CD4-positive, alpha-beta T cell treated with Interleukin-1 beta for 1 hour (primary cell): ENCODE data around the gene ADAM11.
"Not testable (repeated sequence)": the region's sequence is repeated elsewhere in the genome, so short reads cannot be mapped to it uniquely, and the experiment has no call there.

Source experiments
- DNase-seq, 2 donors: peaks; one replicate each; pipeline ENCODE4 v3.0.0-alpha.2; 2020 to 2022

Gene ADAM11

GRCh38 chr17:44758414-44759085 lies at the start of gene ADAM11:
ADAM11 (plus strand) TSS chr17:44758988; CDS start chr17:44759200, 212 bp downstream.
- DNase-seq, result no peak

- DNase-seq, result no peak
These were observed 39.3 kb upstream of the ADAM11 start for GRCh38 chr17:44719444-44719843.

- no peak for DNase-seq
These were observed 36.5 kb upstream of the ADAM11 start for GRCh38 chr17:44722254-44722653.

- not testable (repeated sequence) for DNase-seq
These were observed 32.7 kb upstream of the ADAM11 start for GRCh38 chr17:44726121-44726520.

- DNase-seq, result no peak
These were observed 25.0 kb upstream of the ADAM11 start for GRCh38 chr17:44733753-44734152.

GRCh38 chr17:44734272-44734671 lies 24.5 kb upstream of the ADAM11 start:
- DNase-seq, result no peak

GRCh38 chr17:44736551-44737240 lies 22.1 kb upstream of the ADAM11 start:
- no peak for DNase-seq

GRCh38 chr17:44738214-44738906 lies 20.4 kb upstream of the ADAM11 start:
- DNase-seq, result no peak

GRCh38 chr17:44741316-44741715 lies 17.5 kb upstream of the ADAM11 start:
- DNase-seq, result no peak

GRCh38 chr17:44745301-44745700 lies 13.5 kb upstream of the ADAM11 start:
- DNase-seq, result no peak

- not testable (repeated sequence) for DNase-seq
These were observed 13.1 kb upstream of the ADAM11 start for GRCh38 chr17:44745738-44746137.

GRCh38 chr17:44747566-44747965 lies 11.2 kb upstream of the ADAM11 start:
- DNase-seq, result no peak

GRCh38 chr17:44749076-44749979 lies 9.5 kb upstream of the ADAM11 start:
- DNase-seq, result no peak

- DNase-seq, result no peak
These were observed 8.8 kb upstream of the ADAM11 start for GRCh38 chr17:44749980-44750318.

GRCh38 chr17:44751331-44751730 lies 7.5 kb upstream of the ADAM11 start:
- no peak for DNase-seq

- no peak for DNase-seq
These were observed 7.0 kb upstream of the ADAM11 start for GRCh38 chr17:44751806-44752205.

GRCh38 chr17:44752953-44753861 lies 5.6 kb upstream of the ADAM11 start:
- DNase-seq, result no peak

- no peak for DNase-seq
These were observed 4.5 kb upstream of the ADAM11 start for GRCh38 chr17:44754276-44754675.

GRCh38 chr17:44755180-44755579 lies 3.6 kb upstream of the ADAM11 start:
- not testable (repeated sequence) for DNase-seq

- no peak for DNase-seq
These were observed 1.5 kb upstream of the ADAM11 start for GRCh38 chr17:44757045-44757917.

GRCh38 chr17:44757918-44758413 lies 822 bp upstream of the ADAM11 start:
- no peak for DNase-seq
